Breast epithelium (tissue), 4 donors: ENCODE results near the gene SYDE2. TPM values are rescaled to one million over a fixed set of nuclear protein-coding genes. Genes with fewer than 3 reads are reported as not detected.

ENCODE experiments used
- DNase-seq, 2 donors: peaks; one replicate each; pipeline ENCODE4 v3.0.0-alpha.2; 2019; ENCODE audit warnings: low spot score in 2 of 2
- H3K27ac ChIP-seq, 2 donors: fragments of 200-600 bp; sonication (generic) in 1 of 2; one replicate each; pipeline ENCODE4 v1.5.1; 2016 to 2019; ENCODE audit warnings: mild to moderate bottlenecking in 1 of 2
- H3K27me3 ChIP-seq, 2 donors: fragments of 200-600 bp; sonication (generic) in 1 of 2; one replicate each; pipeline versions ENCODE4 v1.5.1 to v1.6.0; 2017 to 2019; ENCODE audit warnings: control low read depth in 1 of 2, mild to moderate bottlenecking in 1 of 2
- H3K36me3 ChIP-seq: fragments of 200-600 bp; one replicate; pipeline ENCODE4 v1.5.1; 2019
- H3K4me1 ChIP-seq, 2 donors: fragments of 200-600 bp; sonication (generic); one replicate each; pipeline ENCODE4 v1.5.1; 2016 to 2019; ENCODE audit warnings: control low read depth in 1 of 2
- H3K4me3 ChIP-seq, 3 donors: fragments of 200-600 bp; sonication (generic); 1 replicate in 2 of 3; 2 replicates in 1 of 3; pipeline ENCODE4 v1.5.1; 2016 to 2019; ENCODE audit warnings: mild to moderate bottlenecking in 3 of 3, moderate library complexity in 2 of 3
- H3K9me3 ChIP-seq, 2 donors: fragments of 200-600 bp; sonication (generic) in 1 of 2; one replicate each; pipeline ENCODE4 v1.5.1; 2016 to 2019; ENCODE audit warnings: control low read depth in 1 of 2
- POLR2A ChIP-seq: fragments of 450-650 bp; IDR thresholded peaks from one replicate; pipeline ENCODE4 v1.6.1; 2016; ENCODE audit warnings: antibody characterized with exemption, mild to moderate bottlenecking, moderate library complexity
- POLR2AphosphoS5 ChIP-seq, 3 donors: sonication (generic); formaldehyde crosslinking; IDR thresholded peaks; one replicate each; pipeline ENCODE4 v1.6.1; 2017; ENCODE audit warnings: antibody characterized with exemption in 3 of 3
- intact Hi-C: fragments of 100-400 bp; cut with DNase I; formaldehyde crosslinking; loops from one replicate; pipeline ENCODE4 v1.15.1; 2023; ENCODE audit warnings: low total_unique reads
- total RNA-seq, 3 donors: library from RNA; depleted of rRNA; stranded (reverse); fragments of >200 nt; gene quantifications; one replicate each; pipeline ENCODE4 v1.1.0, GENCODE V29; 2016
- TF ChIP-seq, protein P1 (sequence below), 3 donors: fragments of 450-650 bp; IDR thresholded peaks; one replicate each; pipeline ENCODE4 v1.5.1; 2016 to 2017; ENCODE audit warnings: antibody characterized with exemption in 3 of 3, mild to moderate bottlenecking in 3 of 3, moderate library complexity in 3 of 3

SYDE2 gene
- total RNA-seq, 3 donors from 2014 or later, result 10.6 to 26.5 (median 15.4) TPM

DNA sequence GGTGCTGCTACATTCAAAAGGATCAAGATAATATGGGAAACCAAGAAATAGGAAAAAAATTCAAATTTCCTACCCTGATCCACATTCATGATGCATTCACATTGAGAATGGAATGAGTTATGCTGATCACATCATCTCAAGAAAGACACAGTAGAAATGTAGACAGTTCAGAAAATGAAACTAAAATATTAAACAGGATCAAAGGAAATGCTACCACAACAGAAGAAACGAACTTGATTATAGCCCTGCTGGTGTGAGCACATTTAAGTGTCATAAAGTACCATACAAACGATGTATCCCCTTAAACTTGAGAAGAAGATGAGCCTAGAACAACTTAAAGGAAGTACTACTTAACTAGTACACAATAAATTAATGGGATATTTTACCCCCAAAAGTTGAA, 21.3 kb downstream of the SYDE2 start:
- TF ChIP-seq POLR2A (no peak), POLR2AphosphoS5 (IDR thresholded peaks at IDR 0.05) (no peak)
- TF ChIP-seq, protein P1, sequence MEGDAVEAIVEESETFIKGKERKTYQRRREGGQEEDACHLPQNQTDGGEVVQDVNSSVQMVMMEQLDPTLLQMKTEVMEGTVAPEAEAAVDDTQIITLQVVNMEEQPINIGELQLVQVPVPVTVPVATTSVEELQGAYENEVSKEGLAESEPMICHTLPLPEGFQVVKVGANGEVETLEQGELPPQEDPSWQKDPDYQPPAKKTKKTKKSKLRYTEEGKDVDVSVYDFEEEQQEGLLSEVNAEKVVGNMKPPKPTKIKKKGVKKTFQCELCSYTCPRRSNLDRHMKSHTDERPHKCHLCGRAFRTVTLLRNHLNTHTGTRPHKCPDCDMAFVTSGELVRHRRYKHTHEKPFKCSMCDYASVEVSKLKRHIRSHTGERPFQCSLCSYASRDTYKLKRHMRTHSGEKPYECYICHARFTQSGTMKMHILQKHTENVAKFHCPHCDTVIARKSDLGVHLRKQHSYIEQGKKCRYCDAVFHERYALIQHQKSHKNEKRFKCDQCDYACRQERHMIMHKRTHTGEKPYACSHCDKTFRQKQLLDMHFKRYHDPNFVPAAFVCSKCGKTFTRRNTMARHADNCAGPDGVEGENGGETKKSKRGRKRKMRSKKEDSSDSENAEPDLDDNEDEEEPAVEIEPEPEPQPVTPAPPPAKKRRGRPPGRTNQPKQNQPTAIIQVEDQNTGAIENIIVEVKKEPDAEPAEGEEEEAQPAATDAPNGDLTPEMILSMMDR (IDR thresholded peaks at IDR 0.05), result no peak
- H3K9me3 ChIP-seq, result no peaks in the 10 kb centered on the region
- intact Hi-C loops, result no loop called here
- no peak overlapping the region for H3K27ac ChIP-seq
- no peaks in the 10 kb centered on the region for H3K4me1 ChIP-seq
- no peaks in the 10 kb centered on the region for H3K27me3 ChIP-seq
- no peak for DNase-seq
- no peak overlapping the region for H3K4me3 ChIP-seq
- H3K36me3 ChIP-seq, result no peaks in the 10 kb centered on the region

GRCh38 chr1:85178396-85178795, 22.4 kb downstream of the SYDE2 start:
- H3K27ac ChIP-seq, result no peak overlapping the region
- H3K9me3 ChIP-seq, result no peaks in the 10 kb centered on the region
- TF ChIP-seq POLR2AphosphoS5 (IDR thresholded peaks at IDR 0.05) (no peak), POLR2A (no peak)
- TF ChIP-seq, protein P1 (IDR thresholded peaks at IDR 0.05), result no peak
- no peaks in the 10 kb centered on the region for H3K27me3 ChIP-seq
- no peak for DNase-seq
- no peak overlapping the region for H3K4me3 ChIP-seq
- H3K4me1 ChIP-seq, result no peaks in the 10 kb centered on the region
- intact Hi-C loops, result no loop called here
- no peaks in the 10 kb centered on the region for H3K36me3 ChIP-seq

DNA sequence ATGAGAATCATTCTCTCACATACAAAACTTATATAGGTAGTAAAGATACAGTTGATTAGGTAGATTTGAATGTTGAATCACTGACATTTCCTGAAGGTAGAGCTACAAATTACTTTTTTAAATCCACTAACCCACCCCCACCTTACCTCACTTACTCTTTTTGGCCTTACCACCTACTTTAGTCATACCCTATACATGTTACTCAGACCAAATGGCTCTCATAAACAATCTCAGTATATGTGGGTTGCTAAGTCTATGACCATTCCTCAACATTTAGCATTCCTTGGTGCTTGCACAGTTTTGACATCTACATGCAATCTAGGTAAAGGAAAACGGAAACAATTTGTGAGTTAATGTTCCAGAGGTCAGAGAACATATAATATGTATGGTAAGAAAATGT, 26.3 kb downstream of the SYDE2 start:
- H3K27ac ChIP-seq, result no peak overlapping the region
- H3K27me3 ChIP-seq, result no peaks in the 10 kb centered on the region
- H3K4me3 ChIP-seq, result no peak overlapping the region
- H3K36me3 ChIP-seq, result no peaks in the 10 kb centered on the region
- no peak for TF ChIP-seq POLR2AphosphoS5 (IDR thresholded peaks at IDR 0.05)
- H3K4me1 ChIP-seq, result no peaks in the 10 kb centered on the region
- H3K9me3 ChIP-seq, result no peaks in the 10 kb centered on the region
- no peak for DNase-seq
- intact Hi-C loops, result no loop called here

GRCh38 chr1:85172684-85173337, 28.0 kb downstream of the SYDE2 start:
- Histone ChIP-seq H3K27ac (no peak overlapping the region), H3K36me3 (no peaks in the 10 kb centered on the region), H3K4me3 (no peak overlapping the region), H3K9me3 (no peaks in the 10 kb centered on the region), H3K4me1 (no peaks in the 10 kb centered on the region), H3K27me3 (no peaks in the 10 kb centered on the region)
- DNase-seq, result no peak
- intact Hi-C loops, result no loop called here
- no peak for TF ChIP-seq POLR2AphosphoS5 (IDR thresholded peaks at IDR 0.05)

- TF ChIP-seq POLR2A (no peak), POLR2AphosphoS5 (IDR thresholded peaks at IDR 0.05) (no peak)
- TF ChIP-seq, protein P1 (IDR thresholded peaks at IDR 0.05), result no peak
- Histone ChIP-seq H3K4me3 (no peak overlapping the region), H3K4me1 (no peaks in the 10 kb centered on the region), H3K27me3 (no peaks in the 10 kb centered on the region), H3K36me3 (no peaks in the 10 kb centered on the region), H3K27ac (no peak overlapping the region), H3K9me3 (no peaks in the 10 kb centered on the region)
- DNase-seq, result no peak
- intact Hi-C loops, result no loop called here
Observed at GRCh38 chr1:85171721-85172120, 29.1 kb downstream of the SYDE2 start.

- no peak for TF ChIP-seq POLR2A
- no peak for TF ChIP-seq POLR2AphosphoS5 (IDR thresholded peaks at IDR 0.05)
- TF ChIP-seq, protein P1 (IDR thresholded peaks at IDR 0.05), result no peak
- no peaks in the 10 kb centered on the region for H3K9me3 ChIP-seq
- no peaks in the 10 kb centered on the region for H3K36me3 ChIP-seq
- H3K27me3 ChIP-seq, result no peaks in the 10 kb centered on the region
- no peak overlapping the region for H3K4me3 ChIP-seq
- no peak for DNase-seq
- H3K27ac ChIP-seq, result no peak overlapping the region
- no peaks in the 10 kb centered on the region for H3K4me1 ChIP-seq
- intact Hi-C loops, result no loop called here
Observed at GRCh38 chr1:85168884-85169283, 31.9 kb downstream of the SYDE2 start.
